ENCODE measurements around the gene EPS8. TPM values are rescaled to one million over a fixed set of nuclear protein-coding genes. Genes with fewer than 3 reads are reported as not detected.

Gene EPS8
- polyA plus RNA-seq, 1 experiment: 69.9 TPM

DNA sequence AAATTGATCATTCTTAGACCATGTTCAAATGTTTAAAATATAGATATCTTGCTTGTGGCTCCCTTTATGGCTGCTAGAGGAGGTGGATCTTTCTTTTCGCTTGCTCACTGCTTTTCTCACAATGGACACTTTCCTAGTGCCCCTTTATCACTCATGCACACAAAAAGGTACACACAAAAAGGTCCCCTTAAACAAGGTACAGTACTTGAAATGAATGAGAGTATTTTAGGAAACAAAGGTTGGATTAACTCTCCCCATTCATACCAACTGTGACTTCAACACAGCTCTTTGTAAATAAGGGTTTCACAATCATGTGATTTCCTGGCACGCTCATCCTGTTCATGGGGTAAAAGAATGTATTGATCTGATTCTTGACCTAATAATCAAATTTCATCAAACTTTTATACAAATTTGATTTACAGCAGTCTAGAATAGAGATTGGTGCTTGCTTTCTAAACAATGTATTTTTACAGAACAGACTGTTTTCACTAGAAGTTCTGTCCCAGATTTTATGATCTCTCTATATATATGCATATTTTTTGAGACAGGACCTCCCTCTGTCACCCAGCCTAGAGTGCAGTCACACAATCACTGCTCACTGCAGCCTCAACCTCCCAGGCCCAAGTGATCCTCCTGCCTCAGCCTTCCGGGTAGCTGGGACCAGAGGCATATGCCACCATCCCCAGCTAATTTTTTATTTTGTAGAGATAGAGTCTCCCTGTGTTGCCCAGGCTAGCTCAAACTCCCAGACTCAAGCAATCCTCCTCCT is 34.4 kb upstream of the EPS8 start:
- POLR2A ChIA-PET: interaction anchor here (1.2 kb wide), 1 partner anchor 34 kb away, joined by 4 read pairs; the partner anchor contains the start of gene EPS8
- CTCF ChIA-PET: no interaction called here

DNA sequence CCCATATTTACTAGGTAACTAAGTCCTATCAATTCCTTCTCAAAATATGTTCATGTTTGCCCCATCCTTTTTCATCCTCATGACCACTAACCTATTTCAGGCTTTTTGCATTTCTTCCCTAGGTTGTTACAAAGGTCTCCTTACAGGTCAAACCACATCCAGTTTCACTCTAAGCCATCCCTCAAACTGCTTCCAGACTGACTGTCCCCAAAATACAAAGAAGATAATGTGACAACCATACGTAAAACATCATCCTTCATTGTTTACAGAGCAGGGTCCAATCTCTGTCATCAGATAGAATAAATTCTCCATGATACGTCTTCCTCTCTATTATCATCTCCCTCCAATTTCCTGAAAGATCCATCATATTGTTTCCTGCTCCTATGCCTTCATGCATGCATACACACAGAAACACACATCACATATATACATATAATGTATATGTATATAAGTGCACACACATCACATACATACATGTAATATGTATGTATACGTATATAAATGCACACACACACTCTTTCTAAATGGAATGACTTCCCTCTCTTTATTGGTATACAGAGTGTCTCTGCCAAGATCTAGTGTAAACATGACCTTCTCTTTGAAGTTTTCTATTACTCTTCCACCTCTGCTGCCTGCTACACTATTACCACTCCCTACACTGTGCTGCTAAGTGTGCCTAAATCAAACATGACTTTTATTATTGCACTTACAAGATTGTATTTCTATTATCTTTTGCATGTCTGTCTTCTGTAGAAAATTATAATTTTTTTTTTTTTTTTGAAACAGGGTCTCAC is 30.7 kb upstream of the EPS8 start:
- peaks cover 3% of the 10 kb centered on the region; the same call in 1 of the 2 replicates for H3K9me3 ChIP-seq (ENCODE audit: control insufficient read depth, insufficient read depth, low read length)

More for the DNA sequence above, 34.4 kb upstream of the EPS8 start:
- no peaks in the 10 kb centered on the region for H3K27me3 ChIP-seq (ENCODE audit: control insufficient read depth, insufficient read depth, low read length)
- TF ChIP-seq, protein P1, sequence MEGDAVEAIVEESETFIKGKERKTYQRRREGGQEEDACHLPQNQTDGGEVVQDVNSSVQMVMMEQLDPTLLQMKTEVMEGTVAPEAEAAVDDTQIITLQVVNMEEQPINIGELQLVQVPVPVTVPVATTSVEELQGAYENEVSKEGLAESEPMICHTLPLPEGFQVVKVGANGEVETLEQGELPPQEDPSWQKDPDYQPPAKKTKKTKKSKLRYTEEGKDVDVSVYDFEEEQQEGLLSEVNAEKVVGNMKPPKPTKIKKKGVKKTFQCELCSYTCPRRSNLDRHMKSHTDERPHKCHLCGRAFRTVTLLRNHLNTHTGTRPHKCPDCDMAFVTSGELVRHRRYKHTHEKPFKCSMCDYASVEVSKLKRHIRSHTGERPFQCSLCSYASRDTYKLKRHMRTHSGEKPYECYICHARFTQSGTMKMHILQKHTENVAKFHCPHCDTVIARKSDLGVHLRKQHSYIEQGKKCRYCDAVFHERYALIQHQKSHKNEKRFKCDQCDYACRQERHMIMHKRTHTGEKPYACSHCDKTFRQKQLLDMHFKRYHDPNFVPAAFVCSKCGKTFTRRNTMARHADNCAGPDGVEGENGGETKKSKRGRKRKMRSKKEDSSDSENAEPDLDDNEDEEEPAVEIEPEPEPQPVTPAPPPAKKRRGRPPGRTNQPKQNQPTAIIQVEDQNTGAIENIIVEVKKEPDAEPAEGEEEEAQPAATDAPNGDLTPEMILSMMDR (IDR thresholded peaks at IDR 0.05; ENCODE audit: low read depth, low read length): no peak
- H3K9me3 ChIP-seq (ENCODE audit: control insufficient read depth, insufficient read depth, low read length): no peaks in the 10 kb centered on the region
- no peak for DNase-seq (ENCODE audit: low read depth, low spot score)
- no peak overlapping the region for H3K4me3 ChIP-seq (ENCODE audit: low read depth, low read length)
- no peak overlapping the region for H3K27ac ChIP-seq (ENCODE audit: low read depth, low read length)

DNA sequence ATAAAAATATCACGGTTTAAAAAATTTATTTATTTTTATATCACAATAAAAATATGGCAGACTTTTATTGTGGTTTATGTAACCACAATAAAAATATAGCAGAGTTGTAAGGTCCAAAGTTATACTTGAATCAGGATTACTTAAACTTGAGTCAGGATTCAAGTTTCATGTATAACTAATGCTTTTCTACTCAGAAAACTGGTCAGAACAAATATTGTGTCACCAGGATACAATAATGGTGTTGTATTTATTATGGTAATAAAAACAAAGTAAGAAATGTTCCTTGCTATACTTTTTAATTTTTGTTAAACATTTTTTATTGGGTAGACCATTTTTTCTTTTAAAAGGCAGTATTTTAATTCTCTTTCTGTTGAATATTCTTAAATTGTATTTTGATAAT is 29.2 kb upstream of the EPS8 start:
- H3K27ac ChIP-seq (ENCODE audit: low read depth, low read length): no peak overlapping the region
- TF ChIP-seq, protein P1 (IDR thresholded peaks at IDR 0.05; ENCODE audit: low read depth, low read length): no peak
- DNase-seq (ENCODE audit: low read depth, low spot score): no peak
- POLR2A ChIA-PET: no interaction called here
- no peak overlapping the region for H3K4me3 ChIP-seq (ENCODE audit: low read depth, low read length)
- H3K27me3 ChIP-seq (ENCODE audit: control insufficient read depth, insufficient read depth, low read length): no peaks in the 10 kb centered on the region
- H3K9me3 ChIP-seq (ENCODE audit: control insufficient read depth, insufficient read depth, low read length): peaks cover 3% of the 10 kb centered on the region; the same call in 1 of the 2 replicates
- CTCF ChIA-PET: no interaction called here

More for the DNA sequence above, 30.7 kb upstream of the EPS8 start:
- POLR2A ChIA-PET: no interaction called here
- H3K4me3 ChIP-seq (ENCODE audit: low read depth, low read length): no peak overlapping the region
- CTCF ChIA-PET: no interaction called here
- no peak overlapping the region for H3K27ac ChIP-seq (ENCODE audit: low read depth, low read length)
- DNase-seq (ENCODE audit: low read depth, low spot score): no peak
- no peaks in the 10 kb centered on the region for H3K27me3 ChIP-seq (ENCODE audit: control insufficient read depth, insufficient read depth, low read length)
- TF ChIP-seq, protein P1 (IDR thresholded peaks at IDR 0.05; ENCODE audit: low read depth, low read length): no peak

DNA sequence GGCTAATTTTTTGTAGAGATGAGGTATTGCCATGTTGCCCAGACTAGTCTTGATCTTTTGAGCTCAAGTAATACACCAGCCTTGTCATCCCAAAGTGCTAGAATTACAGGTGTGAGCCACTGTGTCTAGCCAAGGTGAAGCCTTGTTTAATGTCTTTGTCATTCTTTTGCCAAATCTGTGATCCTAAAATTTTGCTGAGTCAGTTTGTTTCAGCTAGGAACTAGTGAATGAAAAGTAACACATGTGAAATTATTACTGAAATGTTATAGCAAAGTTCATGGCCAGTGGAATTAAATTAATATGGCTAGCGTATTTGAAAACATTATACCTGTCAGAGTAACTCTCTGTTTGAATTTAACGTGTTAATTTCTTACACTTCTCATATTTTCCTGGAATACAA is 26.5 kb upstream of the EPS8 start:
- Histone ChIP-seq H3K9me3 (ENCODE audit: control insufficient read depth, insufficient read depth, low read length) (peaks cover 3% of the 10 kb centered on the region; the same call in 1 of the 2 replicates), H3K4me3 (ENCODE audit: low read depth, low read length) (no peak overlapping the region), H3K27me3 (ENCODE audit: control insufficient read depth, insufficient read depth, low read length) (no peaks in the 10 kb centered on the region), H3K27ac (ENCODE audit: low read depth, low read length) (no peak overlapping the region)
- ChIA-PET CTCF (no interaction called here), POLR2A (no interaction called here)
- no peak for DNase-seq (ENCODE audit: low read depth, low spot score)
- TF ChIP-seq, protein P1 (IDR thresholded peaks at IDR 0.05; ENCODE audit: low read depth, low read length): no peak
